NCI-H1417 (cell line): ENCODE results near the gene WDR43.
A peak's percentile ranks its signal among the peaks of the same experiment; 100 is the strongest.
"Not testable (repeated sequence)": the region's sequence is repeated elsewhere in the genome, so short reads cannot be mapped to it uniquely, and the experiment has no call there.

ENCODE experiments used
- DNase-seq, 3 experiments: peaks; one replicate each; lab custom pipeline; 2025; lab: John Stamatoyannopoulos, UW

The WDR43 gene

GRCh38 chr2:28962505-28962904 lies 68.0 kb downstream of the WDR43 start:
- DNase-seq: no peak

GRCh38 chr2:28970464-28971160 lies 76.1 kb downstream of the WDR43 start:
- DNase-seq: no peak

- DNase-seq: no peak
Observed at GRCh38 chr2:28972778-28973335, 78.4 kb downstream of the WDR43 start.

GRCh38 chr2:28974252-28974651 lies 79.8 kb downstream of the WDR43 start:
- DNase-seq: no peak

- DNase-seq: no peak
Observed at GRCh38 chr2:28975671-28976070, 81.2 kb downstream of the WDR43 start.

GRCh38 chr2:28976584-28976983 lies 82.1 kb downstream of the WDR43 start:
- DNase-seq: no peak

GRCh38 chr2:28977176-28977875 lies 82.9 kb downstream of the WDR43 start:
- no peak for DNase-seq

GRCh38 chr2:28978001-28978400 lies 83.5 kb downstream of the WDR43 start:
- DNase-seq: not testable (repeated sequence)

- DNase-seq: no peak
Observed at GRCh38 chr2:28978606-28979005, 84.1 kb downstream of the WDR43 start.

GRCh38 chr2:28979041-28979440 lies 84.6 kb downstream of the WDR43 start:
- no peak for DNase-seq

- peak in 1 of 3 experiments; percentile 13 for DNase-seq
Observed at GRCh38 chr2:28979576-28980366, 85.3 kb downstream of the WDR43 start.

GRCh38 chr2:28980368-28981015 lies 86.0 kb downstream of the WDR43 start:
- DNase-seq: no peak

GRCh38 chr2:28981016-28981441 lies 86.6 kb downstream of the WDR43 start, which contains the start of gene TOGARAM2:
TSS of gene TOGARAM2 (plus strand) at chr2:28981298. CDS start at chr2:28994835, 13,537 bp downstream.
- DNase-seq: peak; percentile 20 to 85 (median 74)

- no peak for DNase-seq
Observed at GRCh38 chr2:28981620-28982376, 87.3 kb downstream of the WDR43 start.

- no peak for DNase-seq
Observed at GRCh38 chr2:28982381-28982950, 88.0 kb downstream of the WDR43 start.

- DNase-seq: no peak
Observed at GRCh38 chr2:28986429-28986828, 92.0 kb downstream of the WDR43 start.

- no peak for DNase-seq
Observed at GRCh38 chr2:28989973-28990372, 95.5 kb downstream of the WDR43 start.

- no peak for DNase-seq
Observed at GRCh38 chr2:28990445-28990844, 96.0 kb downstream of the WDR43 start.

- no peak for DNase-seq
Observed at GRCh38 chr2:28991021-28991420, 96.6 kb downstream of the WDR43 start.

GRCh38 chr2:28991460-28991859 lies 97.0 kb downstream of the WDR43 start:
- no peak for DNase-seq
